Right renal pelvis (tissue), 4 donors: Measurements from ENCODE around the gene RHOF. TPM values are rescaled to one million over a fixed set of nuclear protein-coding genes. Genes with fewer than 3 reads are reported as not detected.

ENCODE experiments used
- DNase-seq, 4 donors: peaks; one replicate each; pipeline ENCODE4 v3.0.0-alpha.2; 2013; ENCODE audit warnings: low read depth in 4 of 4, low spot score in 3 of 4, missing footprints in 1 of 4
- polyA plus RNA-seq, 4 donors: library from polyadenylated mRNA; unstranded; fragments of 120-200 nt; gene quantifications; one replicate each; pipeline ENCODE4 v1.2.1, GENCODE V29; 2013; ENCODE audit not compliant: insufficient read length in 4 of 4

The RHOF gene, protein sequence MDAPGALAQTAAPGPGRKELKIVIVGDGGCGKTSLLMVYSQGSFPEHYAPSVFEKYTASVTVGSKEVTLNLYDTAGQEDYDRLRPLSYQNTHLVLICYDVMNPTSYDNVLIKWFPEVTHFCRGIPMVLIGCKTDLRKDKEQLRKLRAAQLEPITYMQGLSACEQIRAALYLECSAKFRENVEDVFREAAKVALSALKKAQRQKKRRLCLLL
- polyA plus RNA-seq: 10 to 100 TPM in 3 of 4 donors, 1 to 10 TPM in 1; 8.6 to 13.7 (median 11.9) TPM

DNA sequence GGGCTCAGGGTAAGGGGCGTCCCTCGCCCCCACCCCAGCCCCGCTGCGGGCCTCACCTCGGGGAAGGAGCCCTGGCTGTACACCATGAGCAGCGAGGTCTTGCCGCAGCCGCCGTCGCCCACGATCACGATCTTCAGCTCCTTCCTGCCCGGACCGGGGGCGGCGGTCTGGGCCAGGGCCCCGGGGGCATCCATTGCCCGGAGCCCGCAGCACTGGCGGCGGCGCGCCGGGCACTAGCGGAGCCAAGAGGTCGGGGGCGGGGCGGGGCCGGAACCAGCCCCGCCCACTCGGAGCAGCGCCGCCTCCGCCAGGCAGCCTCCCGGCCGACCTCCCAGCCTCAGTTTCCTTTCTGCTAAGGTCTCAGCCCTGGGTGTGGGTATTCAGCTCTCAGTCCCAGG lies at the start of gene RHOF:
RHOF (minus strand) TSS at position 249 of the 398 bp plus-strand sequence; CDS start at position 194, 55 bp downstream.
- no peak for DNase-seq

DNA sequence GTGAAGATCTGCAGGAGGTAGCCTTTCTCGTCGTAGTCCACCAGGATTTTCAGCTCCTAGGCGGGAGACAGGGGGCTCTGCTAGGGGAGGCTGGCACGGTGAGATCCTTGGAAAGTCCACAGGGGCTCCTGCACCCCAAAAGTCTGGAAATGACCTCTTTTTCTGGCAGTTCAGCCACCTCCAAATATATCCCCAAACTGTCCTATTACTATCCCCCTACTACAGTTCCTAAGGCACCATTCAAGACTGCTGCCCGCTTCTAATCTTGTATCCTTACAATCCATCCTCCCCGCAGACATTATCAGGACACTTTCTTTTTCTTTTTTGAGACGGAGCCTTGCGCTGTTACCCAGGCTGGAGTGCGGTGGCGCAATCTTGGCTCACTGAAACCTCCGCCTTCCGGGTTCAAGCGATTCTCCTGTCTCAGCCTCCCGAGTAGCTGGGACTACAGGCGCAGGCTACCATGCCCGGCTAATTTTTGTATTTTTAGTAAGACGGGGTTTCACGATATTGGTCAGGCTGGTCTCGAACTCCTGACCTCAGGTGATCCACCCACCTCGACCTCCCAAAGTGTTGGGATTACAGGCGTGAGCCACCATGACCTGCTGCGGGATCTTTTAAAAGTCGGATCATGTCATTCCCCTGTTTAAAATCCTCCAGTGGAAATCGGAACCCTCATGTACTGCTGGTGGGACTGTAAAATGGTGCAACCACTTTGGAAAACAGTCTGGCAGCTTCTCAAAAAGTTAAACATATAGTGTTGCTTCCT lies 46.7 kb upstream of the RHOF start:
- no peak for DNase-seq

DNA sequence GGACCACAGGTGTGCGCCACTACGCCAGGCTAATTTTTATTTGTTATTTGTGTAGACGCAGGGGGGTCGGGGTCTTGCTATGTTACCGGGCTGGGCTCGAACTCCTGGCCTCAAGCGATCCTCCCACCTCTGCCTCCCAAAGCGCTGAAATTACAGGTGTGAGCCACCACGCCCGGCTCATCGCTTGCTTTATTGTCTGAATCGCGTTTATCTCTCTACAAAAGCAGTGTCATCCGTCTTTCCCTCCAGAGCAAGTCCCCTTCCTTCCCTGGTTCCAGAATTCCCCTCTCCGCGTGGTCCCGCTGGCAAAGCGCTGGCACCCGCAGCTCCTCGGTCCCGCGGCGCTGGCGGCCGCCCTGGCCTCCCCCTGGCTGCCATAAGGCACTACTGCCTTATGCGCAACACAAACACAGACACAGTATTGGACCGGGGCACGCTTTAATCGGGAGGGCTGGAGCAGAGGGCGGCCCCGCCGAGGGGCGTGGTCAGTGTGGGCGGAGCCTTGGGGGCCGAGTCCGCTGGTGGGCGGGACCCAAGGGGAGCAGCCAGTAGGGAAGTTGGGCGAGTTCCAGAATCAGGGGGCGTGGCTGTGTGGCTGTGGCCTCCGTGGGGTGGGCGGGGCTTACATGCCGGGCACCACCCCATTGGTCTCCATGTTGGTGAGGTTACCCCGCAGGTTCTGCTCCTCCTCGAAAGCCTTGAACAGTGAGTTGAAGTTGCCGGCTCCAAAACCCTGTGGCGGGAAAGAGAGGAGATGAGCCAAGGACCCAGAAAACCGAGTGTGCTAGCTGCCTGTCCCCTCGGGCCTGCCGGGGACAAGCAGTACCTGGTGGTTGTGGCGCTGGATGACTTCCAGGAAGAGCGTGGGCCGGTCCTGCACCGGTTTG lies 45.9 kb upstream of the RHOF start:
- DNase-seq: peak; percentile 93 to 96 (median 94)

DNA sequence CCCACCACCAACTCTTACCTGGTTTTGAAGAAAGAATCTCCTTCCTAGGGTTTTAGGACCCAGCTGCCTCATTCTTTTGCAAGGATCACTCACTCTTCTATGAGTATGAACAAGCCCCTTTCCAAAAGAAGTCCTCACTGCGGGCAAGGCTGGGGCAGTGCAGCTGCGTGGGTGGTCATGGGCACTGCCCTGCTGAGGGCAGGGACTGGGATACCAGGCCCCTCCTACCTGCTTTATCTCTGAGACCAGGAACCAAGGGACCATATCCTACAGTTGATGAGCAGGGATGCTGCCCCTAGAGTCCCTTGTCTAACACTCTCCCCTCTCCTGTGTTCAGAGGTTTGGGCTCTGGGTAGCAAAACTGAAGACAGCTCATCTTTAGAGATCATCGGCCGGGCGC lies 44.6 kb upstream of the RHOF start:
- no peak for DNase-seq

DNA sequence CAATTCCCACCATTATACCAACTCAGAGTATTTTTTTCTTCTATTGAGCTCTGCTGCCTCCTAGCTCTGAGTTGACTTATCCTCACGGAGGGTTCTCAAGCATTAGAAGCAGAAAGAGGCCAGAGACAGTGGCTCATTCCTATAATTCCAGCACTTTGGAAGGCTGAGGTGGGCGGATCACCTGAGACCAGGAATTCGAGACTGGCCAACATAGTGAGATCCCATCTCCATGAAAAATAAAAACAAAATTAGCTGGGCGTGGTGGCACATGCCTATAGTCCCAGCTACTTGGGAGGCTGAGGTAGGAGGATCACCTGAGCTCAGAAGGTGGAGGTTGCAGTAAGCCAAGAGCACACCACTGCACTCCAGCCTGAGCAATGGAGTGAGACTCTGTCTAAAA lies 44.2 kb upstream of the RHOF start:
- no peak for DNase-seq

DNA sequence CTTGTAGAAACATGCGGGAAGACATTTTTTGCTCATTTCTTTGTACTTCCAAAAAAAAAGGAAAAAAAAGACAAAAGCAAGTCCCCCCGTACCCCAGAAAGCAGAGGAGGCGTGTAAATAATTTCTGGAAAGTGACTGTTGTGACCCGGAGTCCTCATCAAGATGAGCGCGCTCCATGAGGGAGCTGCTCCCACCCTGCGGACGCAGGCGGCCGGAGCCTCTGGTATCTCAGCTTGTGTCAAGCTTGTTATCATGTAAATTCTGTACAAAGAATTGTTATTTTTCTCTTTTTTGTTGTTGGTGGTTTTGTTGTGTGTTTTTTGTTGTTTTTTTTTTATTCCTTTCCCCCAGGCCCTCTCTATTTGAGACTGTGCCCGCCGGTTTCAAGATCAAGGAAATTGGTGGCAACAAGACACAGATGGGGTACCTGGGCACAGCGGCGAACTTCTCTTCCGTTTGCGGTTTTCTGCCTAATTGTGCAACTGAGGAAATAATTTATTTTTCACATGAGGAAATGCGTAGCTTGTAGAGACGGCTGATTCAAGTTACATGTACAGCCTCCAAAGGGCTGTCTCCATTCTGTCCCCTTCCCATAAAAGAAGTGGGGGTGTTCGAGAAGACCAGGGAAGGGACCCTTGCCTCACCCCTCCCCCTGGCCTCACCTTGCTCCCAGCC lies 38.2 kb upstream of the RHOF start:
- DNase-seq: no peak

DNA sequence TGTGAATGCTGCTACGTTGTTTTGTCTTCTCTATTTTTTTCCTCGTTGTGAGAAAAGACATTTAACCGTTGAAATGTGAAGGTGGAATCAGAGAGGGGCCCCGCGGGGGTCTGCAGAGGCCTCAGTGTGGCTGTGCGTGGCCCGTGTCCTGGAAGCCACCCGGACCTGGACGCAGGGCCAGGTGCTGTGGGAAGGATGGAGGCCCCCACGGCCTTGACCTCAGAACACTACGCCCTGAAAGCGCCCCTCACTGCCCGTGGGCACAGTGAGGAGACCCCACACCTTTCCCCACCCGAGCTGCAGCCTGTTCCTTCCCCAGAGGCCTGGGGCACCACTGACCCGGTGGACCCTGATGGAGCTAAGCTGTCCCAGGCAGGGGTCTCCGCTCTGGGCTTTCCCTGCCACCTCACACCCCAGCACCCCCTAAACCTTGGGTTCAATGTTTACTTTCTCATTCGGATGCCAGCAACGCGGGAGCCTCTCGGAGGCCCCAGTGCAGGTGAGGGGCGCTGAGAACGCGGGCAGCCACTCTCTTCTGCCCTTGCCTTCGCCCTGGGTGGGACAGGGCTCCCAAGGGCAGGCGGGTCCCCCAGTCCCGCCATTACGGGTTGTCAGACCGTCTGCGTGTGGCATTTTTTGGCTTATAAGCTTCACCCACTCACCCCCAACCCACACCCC lies 37.2 kb upstream of the RHOF start:
- no peak for DNase-seq

DNA sequence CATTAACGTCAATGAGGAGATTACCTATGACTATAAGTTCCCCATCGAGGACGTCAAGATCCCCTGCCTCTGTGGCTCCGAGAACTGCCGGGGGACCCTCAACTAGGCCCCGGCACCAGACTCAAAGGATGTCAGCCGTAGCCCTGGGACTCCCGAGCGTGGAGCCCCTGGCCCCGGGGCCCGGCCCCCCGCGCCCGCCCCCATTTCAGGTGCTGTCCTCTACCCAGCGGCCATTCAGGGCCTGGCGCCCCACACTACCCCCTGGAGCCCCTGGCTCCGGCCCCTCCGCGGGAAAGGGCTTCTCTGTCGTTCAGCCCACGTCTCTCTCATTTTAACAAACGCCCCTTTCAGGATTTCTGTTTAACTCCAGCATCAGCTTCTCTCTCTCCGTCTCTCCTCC lies 36.6 kb upstream of the RHOF start:
- DNase-seq: no peak

DNA sequence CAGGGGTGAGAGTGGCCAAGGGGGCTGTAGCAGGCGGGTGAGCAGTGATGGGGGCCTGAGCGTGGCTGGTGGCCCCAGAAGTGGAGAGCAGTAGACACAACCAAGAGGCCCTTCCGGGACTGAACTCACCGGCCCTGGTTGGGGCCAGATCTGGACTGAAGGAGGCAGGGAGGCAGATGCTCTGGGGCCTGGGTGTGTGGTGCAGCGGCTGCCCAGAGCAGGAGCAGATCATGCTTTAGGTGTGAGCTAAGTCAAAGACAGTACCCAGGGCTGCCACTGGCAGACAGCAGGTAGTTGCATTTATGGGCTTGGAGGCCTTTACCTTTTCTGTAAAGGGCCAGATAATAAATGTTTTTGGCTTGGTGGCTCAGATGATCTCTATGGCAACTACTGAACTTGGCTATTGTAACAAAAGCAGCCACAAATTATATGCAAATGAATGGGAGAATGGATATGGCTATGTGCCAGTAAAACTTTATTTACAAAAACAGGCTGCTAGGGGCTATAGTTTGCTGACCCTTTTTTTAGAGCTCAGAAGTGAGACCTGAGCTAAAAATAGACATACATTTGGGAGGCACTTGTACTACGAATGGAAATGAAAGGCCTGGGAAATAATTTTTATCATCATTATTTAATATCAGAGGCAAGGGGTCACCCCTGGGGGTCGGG lies 35.9 kb upstream of the RHOF start:
- DNase-seq: no peak

DNA sequence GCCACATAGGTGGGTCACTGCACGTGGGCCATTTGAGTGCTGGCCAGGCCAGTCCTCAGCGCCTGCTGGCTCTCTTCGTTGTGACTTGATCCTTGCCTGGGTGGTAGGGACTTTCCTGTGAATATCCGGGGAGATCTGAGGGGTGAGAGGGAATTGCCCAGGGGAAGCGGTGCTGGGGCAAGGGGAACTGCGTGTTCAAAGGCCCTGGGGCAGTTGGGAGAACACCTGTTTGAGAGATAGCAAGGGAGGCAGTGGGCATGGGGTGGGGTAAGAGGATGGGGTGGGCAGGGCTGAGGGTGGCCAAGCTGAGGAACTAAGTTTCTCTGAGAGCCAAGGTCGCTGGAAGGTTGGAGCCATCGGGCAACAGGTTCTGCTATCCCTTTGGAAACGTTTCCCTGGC lies 35.3 kb upstream of the RHOF start:
- DNase-seq: no peak

DNA sequence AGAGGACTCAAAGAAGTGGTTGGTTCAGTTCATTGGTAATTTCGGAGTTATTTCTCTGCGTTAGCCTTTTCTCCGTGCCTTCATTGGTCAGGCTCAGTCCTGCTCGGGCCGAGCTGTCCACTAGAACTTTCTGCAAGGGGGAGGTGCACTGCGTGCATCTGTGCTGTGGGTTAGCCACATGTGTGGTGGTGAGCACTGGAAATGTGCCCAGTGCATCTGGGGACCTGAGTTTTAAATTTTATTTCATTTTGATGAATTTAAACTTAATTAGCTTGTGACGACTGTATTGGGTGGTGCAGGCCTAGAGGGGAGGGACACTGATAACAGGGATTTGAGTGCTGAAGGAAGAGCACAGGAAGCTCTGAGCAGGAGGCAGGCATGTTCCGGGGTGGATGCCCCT lies 34.8 kb upstream of the RHOF start:
- no peak for DNase-seq

DNA sequence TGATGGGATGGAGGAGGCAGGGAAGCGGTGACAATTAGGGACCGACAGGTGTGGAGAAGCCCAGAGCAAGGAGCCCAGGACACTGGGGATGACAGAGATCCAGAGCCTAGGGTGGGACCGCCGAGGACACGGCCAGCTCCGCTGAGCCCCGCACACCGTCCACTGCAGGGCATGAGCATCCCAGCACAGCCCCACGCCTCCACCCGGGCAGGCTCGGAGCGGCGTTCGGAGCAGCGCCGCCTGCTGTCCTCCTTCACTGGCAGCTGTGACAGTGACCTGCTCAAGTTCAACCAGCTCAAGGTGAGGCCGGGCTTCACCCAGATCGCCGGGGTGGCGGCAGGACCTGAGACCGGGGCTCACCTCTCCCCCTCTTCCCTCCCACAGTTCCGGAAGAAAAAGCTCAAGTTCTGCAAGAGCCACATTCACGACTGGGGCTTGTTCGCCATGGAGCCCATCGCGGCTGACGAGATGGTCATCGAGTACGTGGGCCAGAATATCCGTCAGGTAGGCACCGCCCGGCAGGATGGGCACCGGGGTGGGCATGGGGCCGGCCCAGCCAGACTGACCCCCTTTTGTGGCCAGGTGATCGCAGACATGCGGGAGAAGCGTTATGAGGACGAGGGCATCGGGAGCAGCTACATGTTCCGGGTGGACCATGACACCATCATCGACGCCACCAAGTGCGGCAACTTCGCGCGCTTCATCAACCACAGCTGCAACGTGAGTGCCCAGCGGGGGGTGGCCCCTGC lies 34.0 kb upstream of the RHOF start:
- no peak for DNase-seq

DNA sequence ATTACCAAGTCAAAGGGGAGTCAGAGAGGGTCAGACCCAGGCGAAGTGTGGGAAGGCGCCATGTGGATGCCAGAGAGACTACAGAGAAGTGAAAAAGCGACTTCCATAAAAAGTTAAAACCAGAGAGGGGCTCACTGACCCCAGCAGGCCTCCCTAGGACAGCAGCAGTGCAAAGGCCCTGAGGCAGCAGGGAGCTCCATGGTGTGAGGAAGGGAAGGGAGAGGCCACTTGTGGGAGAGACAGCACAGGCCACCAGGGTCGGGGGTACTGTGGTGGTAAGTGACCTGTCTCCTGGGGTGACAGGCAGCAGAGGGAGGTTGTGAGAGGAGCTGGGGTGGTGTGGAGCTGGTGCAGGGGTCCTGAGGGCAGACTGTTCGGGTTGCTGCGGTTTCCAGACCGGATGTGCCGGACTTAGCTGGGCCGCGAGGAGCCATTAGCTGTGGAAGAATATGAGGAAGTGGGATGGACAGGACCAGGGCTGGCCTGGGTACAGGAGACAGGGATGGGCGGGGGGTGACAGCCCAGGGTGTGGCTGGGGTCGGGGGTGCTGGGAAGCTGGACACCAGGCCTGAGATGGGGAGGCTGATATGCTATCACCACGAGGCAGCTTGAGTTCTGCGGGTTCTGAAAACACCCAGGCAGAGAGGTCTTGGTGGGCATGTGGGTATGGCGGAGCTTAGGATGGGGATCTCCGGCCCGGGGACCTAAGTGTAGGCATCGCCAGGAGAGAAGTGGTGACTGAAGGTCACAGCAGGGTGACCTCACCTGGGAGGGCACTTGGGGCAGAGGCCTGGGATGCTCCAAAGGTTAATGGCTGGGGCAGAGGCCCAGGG lies 33.0 kb upstream of the RHOF start:
- no peak for DNase-seq

DNA sequence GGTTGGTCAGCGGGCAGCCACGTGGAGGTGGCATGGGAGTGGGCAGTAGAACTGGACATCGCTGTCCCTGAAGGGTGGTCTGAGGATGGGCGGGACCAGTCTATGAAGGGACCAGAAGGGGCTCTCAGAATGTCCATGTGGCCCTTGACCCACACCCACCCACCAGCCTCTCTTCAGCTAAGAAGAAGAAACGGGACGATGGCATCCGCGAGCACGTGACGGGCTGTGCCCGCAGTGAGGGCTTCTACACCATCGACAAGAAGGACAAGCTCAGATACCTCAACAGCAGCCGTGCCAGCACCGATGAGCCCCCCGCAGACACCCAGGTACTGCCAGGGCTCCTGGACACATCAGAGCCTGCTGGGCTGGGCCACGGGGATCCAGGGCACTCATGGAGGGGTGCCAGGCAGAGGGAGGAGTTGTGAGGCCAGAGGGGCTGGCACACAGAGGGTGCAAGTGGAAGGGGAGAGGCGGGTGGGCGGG lies 31.6 kb upstream of the RHOF start:
- no peak for DNase-seq

DNA sequence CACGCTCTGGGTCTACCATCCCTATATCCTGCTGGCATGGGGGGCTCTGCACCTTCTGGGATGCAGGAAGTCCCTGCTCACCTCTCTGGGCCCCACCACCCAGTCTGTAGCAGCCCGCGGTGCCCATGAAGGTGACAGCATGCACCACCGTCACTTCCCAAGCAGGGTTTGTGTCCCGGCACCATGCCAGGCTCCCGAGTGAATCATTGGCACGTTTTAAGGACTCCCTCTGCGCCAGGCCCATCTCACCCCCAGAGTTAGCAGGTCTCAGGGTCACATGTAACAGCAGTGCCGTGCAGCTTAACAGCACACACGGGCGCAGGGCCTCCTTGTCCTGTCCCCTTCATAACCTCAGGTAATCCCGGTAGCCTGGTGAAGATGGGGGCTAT lies 30.2 kb upstream of the RHOF start:
- DNase-seq: no peak

DNA sequence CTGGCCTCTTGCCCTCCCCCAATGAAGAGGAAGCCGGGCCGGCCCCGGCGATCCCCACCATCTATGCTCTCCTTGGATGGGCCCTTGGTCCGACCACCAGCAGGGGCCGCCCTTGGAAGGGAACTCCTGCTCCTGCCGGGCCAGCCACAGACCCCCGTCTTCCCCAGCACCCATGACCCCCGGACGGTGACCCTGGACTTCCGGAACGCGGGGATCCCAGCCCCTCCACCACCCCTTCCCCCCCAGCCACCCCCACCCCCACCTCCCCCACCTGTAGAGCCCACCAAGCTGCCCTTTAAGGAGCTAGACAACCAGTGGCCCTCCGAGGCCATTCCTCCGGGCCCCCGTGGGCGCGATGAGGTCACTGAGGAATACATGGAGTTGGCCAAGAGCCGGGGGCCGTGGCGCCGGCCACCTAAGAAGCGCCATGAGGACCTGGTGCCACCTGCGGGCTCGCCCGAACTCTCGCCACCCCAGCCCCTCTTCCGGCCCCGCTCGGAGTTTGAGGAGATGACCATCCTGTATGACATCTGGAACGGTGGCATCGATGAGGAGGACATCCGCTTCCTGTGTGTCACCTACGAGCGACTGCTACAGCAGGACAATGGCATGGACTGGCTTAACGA lies 29.7 kb upstream of the RHOF start:
- no peak for DNase-seq

DNA sequence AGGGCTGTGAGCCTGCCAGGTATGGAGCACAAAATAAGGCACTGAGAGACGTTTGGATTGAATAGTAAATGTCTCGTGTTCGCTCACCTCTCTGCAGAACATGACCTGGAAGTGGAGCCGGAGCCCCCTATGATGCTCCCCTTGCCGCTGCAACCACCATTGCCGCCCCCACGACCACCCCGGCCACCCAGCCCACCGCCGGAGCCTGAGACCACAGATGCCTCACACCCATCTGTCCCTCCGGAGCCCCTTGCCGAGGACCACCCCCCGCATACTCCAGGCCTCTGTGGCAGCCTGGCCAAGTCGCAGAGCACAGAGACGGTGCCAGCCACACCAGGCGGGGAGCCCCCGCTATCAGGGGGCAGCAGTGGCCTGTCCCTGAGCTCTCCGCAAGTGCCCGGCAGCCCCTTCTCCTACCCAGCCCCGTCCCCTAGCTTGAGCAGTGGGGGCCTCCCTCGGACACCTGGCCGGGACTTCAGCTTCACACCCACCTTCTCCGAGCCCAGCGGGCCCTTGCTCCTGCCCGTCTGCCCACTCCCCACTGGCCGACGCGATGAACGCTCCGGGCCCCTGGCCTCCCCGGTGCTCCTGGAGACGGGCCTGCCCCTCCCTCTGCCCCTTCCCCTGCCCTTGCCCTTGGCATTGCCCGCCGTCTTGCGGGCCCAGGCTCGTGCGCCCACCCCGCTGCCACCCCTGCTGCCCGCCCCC lies 29.1 kb upstream of the RHOF start:
- DNase-seq: no peak
